Central memory CD8-positive, alpha-beta T cell (primary cell): ENCODE measurements around the gene PCDH9.

Source experiments
- ATAC-seq: fragments of 150-1000 bp; cut with Tn5 transposase; replicated peaks from 2 replicates; pipeline ENCODE4 v1.10.0; 2022; ENCODE audit warnings: mild to moderate bottlenecking, moderate FRiP score, moderate number of reproducible peaks; ENCODE audit not compliant: poor library complexity, severe bottlenecking; ENCODE audit errors: extremely low read depth
- DNase-seq, 2 donors: peaks; one replicate each; pipeline ENCODE4 v3.0.0; 2021; ENCODE audit warnings: low spot score in 2 of 2
- H3K27ac Mint-ChIP-seq: one replicate; pipeline ENCODE4 v1.8.0; 2022; ENCODE audit warnings: low read depth, mild to moderate bottlenecking, moderate library complexity, mixed read lengths
- H3K27me3 Mint-ChIP-seq: one replicate; pipeline ENCODE4 v1.8.0; 2022; ENCODE audit warnings: mixed read lengths
- H3K36me3 Mint-ChIP-seq: one replicate; pipeline ENCODE4 v1.8.0; 2022; ENCODE audit warnings: mild to moderate bottlenecking, moderate library complexity, mixed read lengths; ENCODE audit not compliant: insufficient read depth
- H3K4me1 Mint-ChIP-seq: one replicate; pipeline ENCODE4 v1.8.0; 2022; ENCODE audit warnings: mixed read lengths
- H3K4me3 Mint-ChIP-seq: one replicate; pipeline ENCODE4 v1.8.0; 2022; ENCODE audit warnings: mild to moderate bottlenecking, moderate library complexity, mixed read lengths
- H3K9me3 Mint-ChIP-seq: one replicate; pipeline ENCODE4 v1.8.0; 2022; ENCODE audit warnings: mixed read lengths

The PCDH9 gene

DNA sequence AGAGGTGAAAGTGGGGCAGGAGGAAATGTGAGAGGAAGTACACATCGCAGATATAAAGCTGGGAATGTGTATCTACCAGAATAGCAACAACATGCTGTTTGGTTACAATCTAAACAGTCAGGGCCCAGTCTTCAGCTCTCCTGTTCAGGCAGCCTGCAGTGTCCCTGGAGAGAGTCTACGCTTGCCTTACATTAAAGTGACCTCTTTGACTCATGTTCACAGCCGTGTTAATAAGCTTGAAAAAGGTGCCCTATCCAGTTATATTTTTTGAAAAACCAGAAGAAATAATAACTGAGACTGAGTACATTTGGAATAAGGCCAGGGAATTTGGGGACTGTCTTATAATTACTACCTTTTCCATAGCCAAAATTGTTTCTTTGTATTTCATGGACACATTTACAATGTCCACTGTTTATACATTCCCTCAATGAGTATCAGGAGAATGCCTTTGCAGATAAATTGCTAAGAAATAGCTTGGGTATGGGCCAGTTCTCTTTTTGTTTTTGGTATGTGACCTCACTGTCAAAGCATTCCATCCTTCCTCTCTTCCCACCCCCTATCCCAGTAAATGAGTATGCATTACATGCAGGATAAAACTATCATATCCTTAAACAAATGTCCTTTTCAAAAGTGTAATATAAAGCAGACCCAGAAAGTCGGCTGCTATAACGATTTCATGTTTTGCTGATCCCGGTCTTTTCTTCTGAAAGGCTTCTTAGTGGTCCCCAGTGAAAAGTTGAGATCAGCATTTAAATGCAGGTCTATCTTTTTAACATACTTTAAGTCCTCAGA, 82.6 kb downstream of the PCDH9 start:
- Mint-ChIP-seq H3K9me3 (peaks cover 6% of the 10 kb centered on the region), H3K27me3 (no peaks in the 10 kb centered on the region), H3K36me3 (no peaks in the 10 kb centered on the region), H3K4me3 (no peak overlapping the region), H3K27ac (no peak overlapping the region), H3K4me1 (no peaks in the 10 kb centered on the region)
- DNase-seq (no peak), ATAC-seq (no peak)

DNA sequence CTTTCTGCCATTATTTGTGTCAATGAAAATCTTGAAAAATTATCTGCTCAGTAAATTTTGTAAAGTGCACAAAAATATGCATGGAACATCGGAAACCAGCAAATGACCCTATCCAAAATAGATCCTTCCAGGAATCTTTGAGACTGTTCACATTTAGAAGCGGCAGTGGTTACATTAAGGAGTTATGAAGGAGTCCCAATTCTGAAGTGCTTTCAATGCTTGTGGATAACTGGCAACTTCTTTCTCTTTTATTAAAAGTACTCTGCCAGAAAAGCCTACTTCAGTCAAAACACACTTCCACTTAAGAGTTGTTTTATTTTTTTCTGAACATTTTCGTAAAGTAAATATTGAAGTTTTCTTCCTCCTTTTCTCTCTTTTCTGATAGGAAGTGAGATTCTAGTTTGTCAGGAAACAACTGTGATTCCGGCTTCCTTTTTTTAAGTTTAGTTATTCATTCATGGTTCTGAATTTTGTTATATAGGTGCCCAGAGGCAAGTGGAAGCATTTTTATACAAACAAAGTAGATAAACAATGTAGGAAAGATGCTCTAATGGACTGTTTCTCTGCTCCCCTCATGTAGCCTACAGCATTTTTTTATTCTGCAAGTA, 83.5 kb downstream of the PCDH9 start:
- Mint-ChIP-seq H3K36me3 (no peaks in the 10 kb centered on the region), H3K27me3 (no peaks in the 10 kb centered on the region), H3K27ac (no peak overlapping the region), H3K4me1 (no peaks in the 10 kb centered on the region), H3K4me3 (no peak overlapping the region), H3K9me3 (peaks cover 6% of the 10 kb centered on the region)
- DNase-seq = no peak
- ATAC-seq = no peak

DNA sequence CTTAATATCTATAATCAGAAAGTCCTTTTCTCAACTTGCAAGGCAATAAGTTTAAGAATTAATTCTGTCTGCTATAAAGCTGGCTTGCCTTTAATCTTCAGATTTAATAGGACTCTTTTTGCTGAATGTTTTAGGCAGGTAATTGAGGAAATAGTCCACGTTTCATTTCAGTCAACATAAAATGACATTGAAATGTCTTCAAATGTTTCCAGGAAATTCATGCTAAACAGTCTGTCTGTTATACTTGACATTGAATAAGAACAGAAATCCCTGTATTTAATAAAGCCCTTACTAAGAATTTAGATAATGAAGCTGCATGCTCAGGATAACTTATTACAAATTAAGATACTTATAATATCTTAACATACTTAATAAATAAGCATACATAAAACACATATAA, 84.2 kb downstream of the PCDH9 start:
- Mint-ChIP-seq H3K27ac (no peak overlapping the region), H3K9me3 (peaks cover 6% of the 10 kb centered on the region), H3K4me1 (no peaks in the 10 kb centered on the region), H3K27me3 (no peaks in the 10 kb centered on the region), H3K4me3 (no peak overlapping the region), H3K36me3 (no peaks in the 10 kb centered on the region)
- ATAC-seq (no peak), DNase-seq (no peak)

DNA sequence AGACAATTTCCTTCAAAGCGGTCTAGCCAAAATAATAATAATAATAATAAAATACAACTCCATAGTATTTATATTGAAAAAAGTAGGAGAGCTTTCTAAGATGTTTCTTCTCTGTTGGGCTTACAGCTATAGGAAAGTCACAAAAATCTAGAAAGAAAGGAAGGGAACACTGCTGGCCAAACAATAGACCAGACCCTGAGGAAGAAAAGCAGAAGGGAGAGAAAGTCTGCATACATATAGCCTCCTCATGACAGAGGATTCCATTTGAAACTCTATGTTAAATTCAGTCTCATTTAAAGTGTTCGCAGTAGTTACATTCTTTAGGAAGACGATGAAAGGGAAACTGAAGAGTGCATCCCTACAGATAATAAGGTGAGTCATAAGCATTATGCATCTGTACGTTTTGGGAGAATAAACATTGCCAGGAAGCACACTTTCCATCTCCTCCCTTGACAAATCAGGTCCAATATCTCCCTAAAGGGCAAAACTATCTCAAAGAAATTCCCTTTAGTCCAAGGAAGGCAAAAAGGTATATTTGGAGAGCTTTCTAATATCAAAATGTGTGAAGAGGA, 86.5 kb downstream of the PCDH9 start:
- Mint-ChIP-seq H3K4me1 (no peaks in the 10 kb centered on the region), H3K36me3 (no peaks in the 10 kb centered on the region), H3K27ac (no peak overlapping the region), H3K27me3 (no peaks in the 10 kb centered on the region), H3K9me3 (peaks cover 6% of the 10 kb centered on the region), H3K4me3 (no peak overlapping the region)
- DNase-seq = no peak
- ATAC-seq = no peak

DNA sequence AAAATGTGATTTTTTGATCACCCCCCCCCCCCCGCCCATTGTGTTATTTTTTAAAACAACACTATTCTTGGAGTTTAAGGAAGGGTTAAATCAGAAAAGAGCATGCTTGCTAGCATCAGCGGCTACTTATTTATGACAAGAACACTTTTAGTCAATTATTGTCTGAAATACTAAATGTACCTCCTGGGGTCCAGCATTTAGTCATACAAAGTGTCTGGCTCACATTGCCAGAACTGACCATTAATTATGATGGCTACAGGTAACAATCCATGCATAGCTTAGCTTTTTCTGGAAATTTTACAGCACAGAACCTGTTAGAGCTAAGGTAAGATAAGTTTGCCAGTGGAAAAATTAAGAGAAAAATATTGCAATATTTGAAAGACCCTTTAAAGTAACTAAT, 90.1 kb downstream of the PCDH9 start:
- Mint-ChIP-seq H3K4me3 (no peak overlapping the region), H3K4me1 (no peaks in the 10 kb centered on the region), H3K27me3 (no peaks in the 10 kb centered on the region), H3K9me3 (peaks cover 6% of the 10 kb centered on the region), H3K27ac (no peak overlapping the region), H3K36me3 (no peaks in the 10 kb centered on the region)
- ATAC-seq = no peak
- no peak for DNase-seq

DNA sequence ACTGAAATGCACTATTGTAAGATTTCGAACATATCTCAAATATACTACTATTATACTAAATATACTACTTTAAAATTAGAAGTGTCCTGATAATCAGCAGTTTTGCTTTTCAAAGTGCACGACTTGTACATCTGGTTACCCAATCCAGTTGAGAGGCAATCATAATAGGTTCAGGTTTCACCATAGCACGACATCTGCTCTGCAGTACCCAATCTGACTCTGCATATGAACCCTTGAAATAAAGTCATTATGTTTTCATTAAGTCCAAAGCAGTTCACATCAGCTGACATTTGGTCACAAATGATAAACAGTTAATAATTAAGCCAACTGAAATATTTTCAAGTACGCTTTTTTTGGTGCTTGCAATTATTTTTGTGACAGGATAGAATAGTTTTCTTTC, 90.6 kb downstream of the PCDH9 start:
- no peaks in the 10 kb centered on the region for H3K36me3 Mint-ChIP-seq
- H3K4me3 Mint-ChIP-seq = no peak overlapping the region
- no peak overlapping the region for H3K27ac Mint-ChIP-seq
- no peaks in the 10 kb centered on the region for H3K4me1 Mint-ChIP-seq
- H3K9me3 Mint-ChIP-seq = peaks cover 6% of the 10 kb centered on the region
- DNase-seq = no peak
- no peak for ATAC-seq
- no peaks in the 10 kb centered on the region for H3K27me3 Mint-ChIP-seq

DNA sequence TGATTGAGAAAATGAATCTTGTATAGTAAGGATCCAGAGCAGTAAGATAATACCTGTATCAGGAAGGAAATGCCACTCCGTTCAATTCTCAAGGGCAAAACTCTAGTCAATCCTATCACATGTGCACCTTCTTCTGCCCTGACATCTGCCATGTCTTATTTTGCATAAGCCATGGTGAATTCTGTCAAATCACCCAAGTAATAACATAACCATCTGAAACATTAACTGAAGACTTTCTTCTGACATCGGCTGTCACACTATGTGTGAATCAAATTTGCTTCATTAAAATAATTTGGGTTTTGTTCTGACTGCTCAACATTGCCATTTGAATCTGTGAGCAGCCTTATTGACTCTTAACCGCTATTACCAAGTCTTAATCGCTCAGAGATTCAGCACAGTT, 91.2 kb downstream of the PCDH9 start:
- no peak overlapping the region for H3K27ac Mint-ChIP-seq
- no peak for ATAC-seq
- DNase-seq = no peak
- H3K27me3 Mint-ChIP-seq = no peaks in the 10 kb centered on the region
- peaks cover 6% of the 10 kb centered on the region for H3K9me3 Mint-ChIP-seq
- no peak overlapping the region for H3K4me3 Mint-ChIP-seq
- no peaks in the 10 kb centered on the region for H3K4me1 Mint-ChIP-seq
- H3K36me3 Mint-ChIP-seq = no peaks in the 10 kb centered on the region

DNA sequence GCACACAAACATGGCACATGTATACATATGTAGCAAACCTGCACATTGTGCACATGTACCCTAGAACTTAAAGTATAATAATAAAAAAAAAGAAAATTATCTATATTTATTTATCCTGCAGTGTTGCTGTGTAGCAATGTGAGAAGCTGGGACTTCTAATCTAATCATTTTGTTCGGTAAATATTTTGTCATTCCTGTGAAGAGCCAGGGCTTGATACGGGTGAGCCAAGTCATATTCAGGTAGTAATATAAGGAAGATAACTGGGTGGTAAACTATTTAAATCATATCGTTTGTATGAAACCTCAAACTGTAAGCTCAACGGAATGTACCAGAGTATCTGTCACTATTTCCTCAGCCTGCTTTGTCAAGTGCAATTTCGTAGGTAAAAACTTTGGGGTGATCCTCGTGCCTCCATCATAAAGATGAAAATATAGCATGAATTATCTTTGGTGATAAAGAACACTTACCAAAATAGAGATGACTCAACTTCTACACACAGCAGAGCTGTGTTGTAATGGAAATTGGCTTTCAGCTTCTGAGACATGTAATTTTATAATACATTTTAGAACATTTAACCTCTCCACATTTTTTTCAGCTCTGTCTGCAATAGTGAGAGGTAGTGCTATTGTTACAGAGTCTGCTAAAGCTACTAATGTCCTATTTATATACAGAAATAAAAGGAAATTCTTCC, 92.9 kb downstream of the PCDH9 start:
- no peak overlapping the region for H3K4me3 Mint-ChIP-seq

DNA sequence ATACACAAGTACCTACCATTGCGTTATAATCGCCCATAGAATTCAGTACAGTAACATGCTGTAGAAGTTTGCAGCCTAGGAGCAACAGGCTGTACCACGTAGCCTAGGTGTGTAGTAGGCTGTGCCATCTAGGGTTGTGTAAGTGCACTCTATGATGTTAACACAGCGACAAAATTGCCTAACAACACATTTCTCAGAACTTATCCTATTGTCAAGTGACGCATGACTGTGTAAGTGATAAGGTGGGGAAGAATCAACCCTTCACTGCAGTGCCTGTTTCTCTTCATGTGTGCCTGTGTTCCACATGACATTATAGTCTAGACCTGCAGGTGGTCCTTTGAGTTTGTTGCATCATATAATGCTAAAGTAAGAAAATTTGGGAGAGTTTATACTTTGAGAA, 94.0 kb downstream of the PCDH9 start:
- Mint-ChIP-seq H3K4me3 (no peak overlapping the region), H3K36me3 (no peaks in the 10 kb centered on the region), H3K9me3 (no peaks in the 10 kb centered on the region), H3K27ac (no peak overlapping the region), H3K27me3 (no peaks in the 10 kb centered on the region), H3K4me1 (no peaks in the 10 kb centered on the region)
- DNase-seq (no peak), ATAC-seq (no peak)

More for the DNA sequence above, 92.9 kb downstream of the PCDH9 start:
- Mint-ChIP-seq H3K36me3 (no peaks in the 10 kb centered on the region), H3K9me3 (no peaks in the 10 kb centered on the region), H3K27me3 (no peaks in the 10 kb centered on the region), H3K4me1 (no peaks in the 10 kb centered on the region), H3K27ac (no peak overlapping the region)
- ATAC-seq (no peak), DNase-seq (no peak)

DNA sequence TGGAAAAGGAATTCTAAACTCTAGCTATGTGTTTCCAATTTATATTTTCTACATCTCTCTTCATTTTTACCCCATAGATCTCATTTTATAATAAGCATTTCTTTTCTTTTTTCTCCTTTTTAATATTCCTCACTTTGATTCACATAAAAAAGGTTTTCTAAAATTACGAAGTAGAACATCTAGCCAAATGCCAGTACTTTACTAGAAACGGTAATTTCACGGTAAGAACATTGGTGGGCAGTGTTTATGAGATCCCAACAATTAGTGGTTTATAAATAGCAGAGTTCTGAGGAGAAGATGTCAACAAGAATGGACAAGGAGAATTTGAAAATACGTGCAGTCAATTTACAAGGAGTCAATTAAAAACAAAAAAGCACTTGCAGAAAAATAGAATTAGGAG, 94.8 kb downstream of the PCDH9 start:
- DNase-seq (no peak), ATAC-seq (no peak)
- Mint-ChIP-seq H3K4me1 (no peaks in the 10 kb centered on the region), H3K9me3 (no peaks in the 10 kb centered on the region), H3K27me3 (no peaks in the 10 kb centered on the region), H3K4me3 (no peak overlapping the region), H3K27ac (no peak overlapping the region), H3K36me3 (no peaks in the 10 kb centered on the region)

DNA sequence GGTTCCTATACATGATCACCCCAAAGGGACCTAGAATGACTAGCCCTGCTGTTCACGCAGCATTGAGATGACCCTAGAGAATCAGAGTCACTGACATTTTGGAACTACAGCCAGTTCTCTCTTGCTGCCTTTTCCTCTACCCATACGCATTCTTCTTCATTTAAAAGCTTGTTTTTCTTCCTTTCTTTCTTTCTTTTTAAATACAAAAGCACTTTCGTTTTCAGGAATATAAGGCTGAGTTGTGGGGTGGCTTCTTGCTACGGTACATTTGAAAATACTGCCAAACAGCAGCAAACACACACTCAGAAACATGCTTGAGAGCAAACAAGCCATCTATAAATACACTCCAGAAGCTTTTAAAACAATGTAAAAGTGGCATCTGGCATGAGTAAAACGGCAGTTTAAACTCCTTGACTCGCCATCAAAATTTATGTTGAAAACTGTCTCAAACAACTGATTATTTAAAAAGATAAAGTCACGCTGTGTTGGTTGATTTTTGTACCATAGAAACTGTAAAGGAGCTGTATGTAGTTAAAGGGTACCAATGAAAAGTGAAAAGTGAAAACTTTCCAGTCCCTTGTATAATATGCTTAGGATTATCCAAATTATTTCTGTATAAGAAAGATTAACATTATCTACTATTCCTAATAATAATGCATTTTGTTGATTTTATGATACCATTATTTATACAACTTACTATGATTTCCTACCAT, 95.6 kb downstream of the PCDH9 start:
- Mint-ChIP-seq H3K4me1 (no peaks in the 10 kb centered on the region), H3K27ac (no peak overlapping the region), H3K27me3 (no peaks in the 10 kb centered on the region), H3K9me3 (no peaks in the 10 kb centered on the region), H3K4me3 (no peak overlapping the region), H3K36me3 (no peaks in the 10 kb centered on the region)
- ATAC-seq (no peak), DNase-seq (no peak)

DNA sequence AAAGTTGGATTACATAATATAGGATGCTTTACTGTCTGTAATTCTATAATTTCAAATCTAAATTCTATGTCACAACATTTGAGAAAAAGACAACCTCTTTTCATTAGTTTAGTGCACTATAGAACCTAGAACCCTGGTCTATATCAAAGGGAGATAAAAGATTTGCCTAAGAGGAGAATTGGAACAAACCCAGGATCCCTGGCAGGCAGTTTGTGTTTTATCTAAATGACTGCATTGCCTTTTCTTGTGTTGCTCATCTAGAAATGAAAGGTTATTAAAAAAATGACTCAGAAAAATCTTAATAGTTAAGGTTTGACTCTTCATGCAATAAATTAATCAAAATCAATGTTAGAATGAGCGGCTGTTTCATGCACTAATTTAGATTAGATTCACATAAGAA, 96.7 kb downstream of the PCDH9 start:
- no peak overlapping the region for H3K27ac Mint-ChIP-seq
- peaks cover 5% of the 10 kb centered on the region for H3K9me3 Mint-ChIP-seq
- no peak for ATAC-seq
- H3K36me3 Mint-ChIP-seq = no peaks in the 10 kb centered on the region
- no peak for DNase-seq
- no peaks in the 10 kb centered on the region for H3K27me3 Mint-ChIP-seq
- H3K4me1 Mint-ChIP-seq = no peaks in the 10 kb centered on the region
- no peak overlapping the region for H3K4me3 Mint-ChIP-seq
